Left kidney (tissue), 2 donors: Measurements from ENCODE around the gene TRIB2. TPM values are rescaled to one million over a fixed set of nuclear protein-coding genes. Genes with fewer than 3 reads are reported as not detected.

Source experiments
- DNase-seq: peaks from one replicate; pipeline ENCODE4 v3.0.0-alpha.2; 2013
- polyA plus RNA-seq: library from polyadenylated mRNA; unstranded; fragments of 120-200 nt; gene quantifications from one replicate; pipeline ENCODE4 v1.2.1, GENCODE V29; 2013; ENCODE audit not compliant: insufficient read length

Gene TRIB2
- polyA plus RNA-seq, 1 donor = 239 TPM

DNA sequence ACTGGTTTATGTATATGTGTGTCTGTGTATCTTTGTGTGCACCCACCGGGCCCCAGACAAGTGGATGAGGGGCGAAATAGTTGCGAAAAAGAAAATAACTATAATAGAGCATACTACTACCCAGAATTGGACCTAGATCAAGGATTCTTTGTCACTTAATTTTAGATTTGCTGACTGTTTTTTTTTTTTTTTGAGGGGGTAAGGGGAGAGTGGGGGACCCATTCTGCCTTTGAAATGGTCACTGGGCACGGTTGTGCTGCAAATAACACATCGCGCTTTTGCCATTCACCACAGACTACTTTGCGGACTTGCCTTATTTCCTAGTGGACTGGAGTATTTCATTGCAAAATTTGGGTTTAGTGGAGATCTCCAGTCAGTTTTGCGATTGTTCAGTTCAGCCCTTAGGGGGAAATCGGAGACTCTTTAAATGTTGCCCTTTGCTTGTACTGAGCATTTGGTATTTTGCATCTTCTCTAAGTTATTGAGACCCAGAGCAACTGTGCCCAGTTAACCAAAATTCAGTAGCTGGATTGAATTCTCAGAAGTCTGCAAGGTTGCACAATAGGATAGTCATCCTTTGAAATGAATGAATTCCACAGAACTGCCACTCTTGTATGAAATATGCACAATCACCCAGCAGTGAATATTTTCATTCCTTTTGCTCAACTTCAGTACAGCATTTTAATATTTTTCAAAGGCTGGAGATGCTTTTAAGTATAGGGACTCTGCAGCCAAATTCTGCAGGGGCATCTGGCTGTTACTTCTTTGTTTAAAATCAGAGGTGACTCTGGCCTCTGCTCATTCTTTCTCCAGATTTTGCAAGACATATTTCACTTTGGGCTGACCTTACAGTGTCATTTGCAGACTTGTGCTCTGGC, 2.9 kb downstream of the TRIB2 start:
- DNase-seq = no peak

GRCh38 chr2:12720278-12720620, 3.5 kb downstream of the TRIB2 start:
- DNase-seq = no peak

- no peak for DNase-seq
These were observed 4.1 kb downstream of the TRIB2 start for GRCh38 chr2:12720754-12721378.

DNA sequence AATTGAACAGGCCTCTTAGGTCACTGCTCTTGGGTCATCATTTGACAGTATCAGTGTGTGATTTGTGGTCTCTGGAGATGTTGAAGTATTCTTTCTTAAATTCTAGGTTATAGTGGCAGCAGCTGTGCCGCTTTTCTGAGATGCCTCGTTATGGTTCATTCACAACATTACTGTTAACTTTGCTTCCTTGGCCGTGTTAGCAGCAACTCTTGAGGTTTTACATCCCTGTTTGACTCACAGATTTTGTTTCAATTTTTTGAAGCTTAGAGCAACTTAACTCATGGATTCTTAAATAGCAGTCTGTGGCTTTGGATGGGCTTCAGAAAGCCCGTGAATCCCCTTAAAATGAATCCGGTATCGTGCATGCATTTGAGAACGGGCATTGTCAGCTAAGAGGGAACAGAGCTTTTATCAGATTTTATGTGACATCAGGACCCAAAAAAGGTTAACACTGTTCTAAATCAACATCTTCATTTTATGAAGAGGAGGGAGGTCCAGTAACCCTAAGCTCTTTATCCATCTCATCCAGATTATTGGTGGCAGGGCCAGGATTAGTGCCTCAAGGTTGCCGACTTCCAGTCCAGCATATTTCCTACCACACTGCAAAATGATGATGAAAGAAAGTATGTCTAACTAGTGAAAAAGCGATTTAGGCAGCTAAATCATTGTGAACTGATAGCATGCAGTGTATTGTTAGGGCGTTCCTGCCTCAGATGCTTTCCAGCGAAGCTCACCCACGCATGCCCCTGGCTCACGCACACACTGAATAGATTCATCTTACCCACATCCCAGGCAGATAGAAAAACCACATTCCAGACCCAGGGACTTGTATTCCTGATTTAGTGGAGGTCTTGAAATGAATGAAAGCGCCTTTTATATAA, 5.1 kb downstream of the TRIB2 start:
- DNase-seq = no peak

DNA sequence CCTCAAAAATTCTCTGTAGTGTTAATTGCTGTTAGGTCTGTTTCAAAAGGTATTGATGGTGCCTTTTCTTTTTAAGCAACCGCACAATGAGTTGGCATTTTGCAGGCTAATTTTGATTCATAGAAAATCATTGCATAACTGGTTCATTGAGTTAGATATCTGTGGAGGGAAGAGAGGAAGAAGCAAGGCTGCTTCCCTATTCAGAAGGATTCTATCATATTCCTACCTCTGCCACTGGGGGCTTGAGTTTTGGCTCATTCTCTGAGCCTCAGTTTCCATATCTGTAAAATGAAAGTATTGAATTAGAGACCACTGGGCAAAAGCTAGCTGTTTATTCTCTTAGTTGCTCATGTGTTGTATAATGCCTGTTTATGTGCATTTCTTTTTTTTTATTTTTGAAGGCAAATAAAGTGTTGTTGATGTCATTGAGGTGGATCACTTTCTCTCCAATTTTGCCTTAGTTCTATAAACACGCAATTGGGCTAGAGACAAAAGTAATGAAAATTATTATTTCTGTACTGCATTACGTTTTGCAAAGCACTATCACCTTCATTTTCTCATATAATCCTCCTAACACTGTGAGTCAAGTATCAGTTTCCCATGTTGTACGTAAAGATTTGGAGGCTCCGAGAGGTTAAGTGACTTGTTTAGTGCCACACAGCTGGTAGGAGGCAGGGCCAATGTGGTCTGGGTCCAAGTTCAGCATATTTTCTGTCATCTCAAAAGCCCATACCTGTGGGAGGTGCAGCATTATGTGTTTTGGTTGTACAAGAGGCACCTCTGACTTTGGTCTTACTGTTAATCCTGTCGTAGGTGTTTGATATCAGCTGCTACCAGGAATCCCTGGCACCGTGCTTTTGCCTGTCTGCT, 5.9 kb downstream of the TRIB2 start:
- DNase-seq = no peak

DNA sequence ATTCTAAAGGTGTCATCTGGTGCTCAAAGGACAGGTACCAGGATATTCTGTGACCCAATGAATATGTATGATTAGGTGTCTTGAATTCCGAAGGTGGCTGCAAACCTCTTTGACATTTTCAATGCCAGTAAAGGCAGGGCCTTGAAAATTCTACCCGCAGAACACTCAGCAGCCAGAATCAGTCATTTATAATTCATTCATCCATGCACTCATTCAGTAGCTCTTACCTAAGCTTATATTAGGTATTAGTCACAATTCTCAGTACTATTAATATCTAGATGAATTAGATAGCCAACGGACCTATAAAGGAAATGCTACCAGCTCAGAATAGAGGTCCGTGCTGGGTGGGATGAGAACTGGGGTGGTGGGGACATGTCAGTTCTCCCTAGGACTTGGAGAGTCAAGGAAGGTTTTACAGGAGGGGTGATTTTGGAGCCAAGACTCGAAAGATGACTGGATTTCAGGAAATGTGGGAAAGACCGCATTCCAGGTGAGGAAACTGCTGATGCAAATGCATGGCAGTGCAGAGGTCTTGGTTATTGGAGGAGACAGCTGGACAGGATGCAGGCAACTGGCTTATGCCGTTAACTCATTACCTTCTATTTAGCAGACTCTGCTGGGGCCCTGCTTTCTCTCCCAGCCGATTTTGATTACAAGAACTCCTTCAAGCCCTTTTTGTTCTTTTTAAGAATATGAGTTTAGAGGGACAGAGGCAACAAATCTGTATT, 7.2 kb downstream of the TRIB2 start:
- DNase-seq = no peak

DNA sequence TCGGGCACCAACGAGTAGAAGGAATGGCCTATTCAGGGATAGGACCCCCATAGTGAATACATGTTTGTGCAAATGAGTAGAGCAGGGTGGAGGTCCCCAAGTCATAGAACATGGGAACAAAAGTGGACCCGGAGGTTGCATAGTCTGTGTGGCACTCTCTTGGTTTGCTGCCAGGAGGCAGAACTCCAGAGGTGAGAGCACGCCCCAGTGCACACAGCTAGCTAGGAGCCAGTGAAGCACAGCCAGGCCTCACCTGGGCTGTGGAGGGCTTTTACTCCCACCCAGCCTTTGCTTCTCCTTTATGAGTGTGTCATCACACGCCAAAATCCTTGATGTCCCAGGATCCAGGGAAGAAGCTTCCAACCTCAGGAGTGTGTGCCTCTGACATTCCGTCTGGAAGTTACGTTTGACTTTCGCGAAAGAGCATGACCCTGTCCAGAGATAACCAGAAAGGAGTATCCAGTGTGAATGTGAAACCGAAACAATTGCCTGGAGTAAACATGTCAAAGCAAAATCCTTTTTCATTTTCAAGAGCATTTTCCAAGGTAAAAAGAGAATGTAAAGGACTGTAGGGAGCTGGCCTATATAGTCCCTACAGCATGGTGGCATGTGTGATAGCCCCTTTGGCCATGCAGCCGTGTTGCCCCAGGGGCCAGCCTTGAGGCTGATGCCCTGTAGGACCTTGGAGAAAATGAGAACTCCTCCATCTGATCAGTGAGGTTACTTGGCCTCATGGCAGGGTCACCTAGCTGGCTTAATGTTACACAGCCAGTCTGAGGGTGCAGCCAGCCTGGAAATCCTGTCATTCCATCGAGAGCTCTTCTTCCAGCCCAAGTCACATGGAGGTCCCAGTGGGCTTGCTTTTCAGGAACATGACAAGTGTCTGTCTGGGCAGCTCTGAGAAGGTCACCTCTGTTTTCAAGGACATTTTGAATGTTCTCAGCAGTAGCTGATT, 8.8 kb downstream of the TRIB2 start:
- DNase-seq = no peak

GRCh38 chr2:12726271-12726670, 9.5 kb downstream of the TRIB2 start:
- no peak for DNase-seq

DNA sequence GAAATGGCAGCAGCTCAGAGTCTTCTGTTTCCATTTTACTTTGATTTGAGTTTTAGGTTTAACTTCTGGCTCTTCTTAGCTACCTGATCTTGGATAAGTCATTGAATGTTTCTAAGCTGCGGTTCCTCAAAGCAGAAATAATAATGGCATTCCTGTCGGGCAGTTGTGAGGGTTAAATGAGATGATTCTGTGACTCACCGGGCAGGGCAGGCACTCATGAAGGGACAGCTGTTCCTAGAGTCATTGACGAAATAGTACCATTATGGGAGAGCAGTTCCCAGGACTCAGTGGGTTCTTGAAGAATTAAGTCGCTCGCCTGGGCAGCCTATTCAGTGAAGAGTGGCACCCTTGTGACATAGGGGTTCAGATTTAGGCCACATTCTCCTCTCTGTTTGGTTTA, 10.3 kb downstream of the TRIB2 start:
- no peak for DNase-seq

- no peak for DNase-seq
These were observed 10.9 kb downstream of the TRIB2 start for GRCh38 chr2:12727641-12728040.

- no peak for DNase-seq
These were observed 11.6 kb downstream of the TRIB2 start for GRCh38 chr2:12728221-12728777.

- no peak for DNase-seq
These were observed 13.5 kb downstream of the TRIB2 start for GRCh38 chr2:12730265-12730664.

GRCh38 chr2:12731701-12732280, 15.1 kb downstream of the TRIB2 start:
- DNase-seq = no peak

DNA sequence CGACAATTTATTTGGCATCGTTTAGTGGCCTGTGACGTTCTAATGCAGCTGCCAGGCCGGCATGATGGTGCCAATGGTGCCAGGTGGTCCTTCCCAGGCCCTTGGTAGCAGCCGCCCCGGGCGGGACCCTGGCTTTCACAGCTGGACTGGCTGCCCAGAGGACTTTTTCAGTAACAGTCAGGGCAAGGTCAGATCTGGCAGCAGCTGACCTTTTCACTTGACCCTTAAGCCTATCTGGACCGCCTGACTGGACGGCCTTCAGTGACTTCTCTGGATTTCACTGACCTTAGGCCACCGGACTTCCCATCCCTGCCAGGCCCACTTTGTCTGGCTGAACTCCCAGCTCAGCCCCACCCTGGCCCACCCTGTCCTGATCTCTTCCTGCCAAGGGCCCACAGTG, 15.9 kb downstream of the TRIB2 start:
- DNase-seq = no peak

DNA sequence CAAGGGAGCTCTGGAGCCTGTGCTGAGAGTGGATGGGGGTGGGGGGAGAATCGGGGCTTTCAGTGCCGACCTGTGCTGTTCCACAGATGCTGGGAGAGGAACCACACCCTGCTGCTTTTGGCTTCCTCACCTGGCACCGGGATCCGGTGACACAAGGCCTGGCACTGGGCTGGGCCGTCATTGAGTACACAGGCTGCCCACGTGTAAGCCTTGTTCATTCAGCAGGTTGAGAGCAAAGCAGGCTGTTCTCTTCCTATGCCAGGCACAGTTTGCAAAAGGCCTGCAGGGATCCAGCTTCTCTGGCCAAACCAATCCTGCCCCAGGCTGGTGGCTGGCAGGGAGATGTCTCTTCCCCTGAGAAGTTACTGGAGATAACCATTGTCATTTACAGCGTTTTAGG, 17.1 kb downstream of the TRIB2 start:
- DNase-seq = no peak

- no peak for DNase-seq
These were observed 18.3 kb downstream of the TRIB2 start for GRCh38 chr2:12734914-12735654.

DNA sequence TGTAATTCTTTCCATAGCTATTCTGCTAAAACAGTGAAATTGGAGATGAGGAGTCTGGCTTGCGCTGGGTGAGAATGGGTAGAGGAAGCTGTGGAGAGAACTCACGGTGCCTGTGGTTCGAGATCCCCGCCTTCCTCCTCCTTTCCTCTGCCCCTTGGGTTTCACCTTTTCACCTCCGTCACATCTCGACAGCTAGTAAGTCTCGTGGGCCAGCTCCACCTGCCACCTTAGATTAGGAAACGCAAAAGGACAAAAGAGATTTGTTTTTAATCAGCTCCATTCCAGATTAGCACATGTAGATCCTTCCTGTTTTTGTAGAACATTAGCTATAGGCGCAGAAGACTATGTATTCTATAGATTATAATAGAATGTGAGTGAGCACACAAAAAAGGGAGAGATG, 20.6 kb downstream of the TRIB2 start:
- DNase-seq = no peak

DNA sequence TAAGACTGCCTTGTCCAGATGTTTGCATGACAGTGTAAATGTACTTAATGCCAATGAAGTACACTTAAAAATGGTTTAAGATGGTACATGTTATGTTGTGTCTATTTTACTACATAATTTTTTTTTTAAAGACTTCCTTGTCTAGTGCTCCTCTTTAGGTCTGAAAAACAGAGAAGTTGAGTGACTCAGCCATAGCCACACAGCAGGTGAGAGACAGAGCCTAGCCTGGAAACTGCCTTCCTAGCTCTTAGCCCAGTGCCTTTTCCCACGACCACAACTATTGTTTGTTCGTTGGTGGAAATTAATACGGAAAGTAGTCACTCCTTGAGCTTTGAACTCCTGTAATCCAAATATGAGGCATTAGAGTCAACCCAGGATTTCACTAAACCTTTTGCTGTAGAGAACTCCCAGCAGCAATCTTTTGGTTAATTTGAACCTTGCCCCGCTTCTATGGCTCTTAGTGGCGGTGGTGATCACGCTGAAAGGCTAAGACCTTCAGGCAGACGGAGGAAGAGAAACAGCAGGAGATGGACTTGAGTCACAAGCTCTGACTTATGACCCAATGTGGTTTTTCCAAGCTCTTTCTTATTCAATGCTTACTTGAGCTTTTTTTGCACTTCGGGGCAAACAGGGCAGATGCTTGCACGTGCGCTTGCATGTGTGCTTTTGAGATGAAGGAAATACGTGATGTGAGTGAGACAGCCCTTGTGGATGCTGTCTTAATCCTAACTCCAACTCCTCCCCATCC, 21.2 kb downstream of the TRIB2 start:
- no peak for DNase-seq
